Activated CD8-positive, alpha-beta memory T cell treated with anti-CD3 and anti-CD28 coated beads, Interleukin-2, amount 50 U/mL, for 1 hour (primary cell): ENCODE data around the gene PDGFA.

ENCODE experiments used
- DNase-seq: peaks from one replicate; pipeline ENCODE4 v3.0.0-alpha.2; 2020; ENCODE audit errors: extremely low read depth

The PDGFA gene

DNA sequence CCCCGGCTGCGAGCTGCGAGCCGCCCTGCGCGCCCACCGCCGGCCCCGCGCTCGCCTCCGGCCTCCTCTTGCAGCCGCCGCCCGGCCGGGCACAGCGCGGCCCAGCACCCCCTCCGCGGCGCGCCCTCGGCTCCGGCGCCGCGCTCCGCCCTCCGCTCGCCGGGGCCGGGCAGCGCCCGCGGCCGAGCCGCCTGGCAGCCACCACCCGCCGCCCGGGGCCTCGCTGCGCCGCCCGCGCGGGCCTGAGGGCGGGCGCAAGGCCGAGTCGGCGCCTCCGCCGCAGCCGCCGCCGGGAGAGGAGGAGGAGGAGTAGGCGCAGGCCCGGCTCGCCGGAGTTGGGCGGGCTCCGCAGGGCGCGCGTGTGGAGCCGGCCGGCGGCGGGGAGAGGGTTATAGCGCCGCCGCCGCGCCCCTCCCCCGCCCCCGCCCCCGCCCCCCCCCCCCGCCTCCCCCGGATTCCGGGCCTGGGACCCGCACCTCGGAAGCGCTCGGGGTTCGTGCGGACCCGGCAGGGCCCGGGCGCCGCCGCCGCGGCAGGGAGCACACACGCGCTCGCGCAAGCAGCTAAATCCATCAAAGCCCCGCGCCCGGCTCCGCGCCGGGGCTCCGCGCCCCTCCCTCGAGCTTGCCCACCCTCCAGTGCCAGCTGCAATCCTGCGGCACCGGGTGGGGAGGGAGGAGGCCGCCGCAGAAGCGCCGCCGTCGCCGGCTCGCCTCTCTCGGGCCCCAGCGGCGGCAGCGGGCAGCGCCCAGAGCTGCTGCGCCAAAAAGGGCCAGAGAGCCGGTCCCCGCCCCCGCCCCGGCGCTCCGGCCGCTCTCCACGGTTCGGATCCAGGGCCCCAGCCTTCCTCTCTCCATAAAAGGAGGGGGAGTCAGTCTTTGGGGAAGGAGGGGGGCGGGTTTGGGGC is at the start of gene PDGFA:
TSS of gene PDGFA (minus strand) at position 363 of the 907 bp plus-strand sequence. CDS start 845 bp downstream, outside the sequence.
- DNase-seq: no peak

DNA sequence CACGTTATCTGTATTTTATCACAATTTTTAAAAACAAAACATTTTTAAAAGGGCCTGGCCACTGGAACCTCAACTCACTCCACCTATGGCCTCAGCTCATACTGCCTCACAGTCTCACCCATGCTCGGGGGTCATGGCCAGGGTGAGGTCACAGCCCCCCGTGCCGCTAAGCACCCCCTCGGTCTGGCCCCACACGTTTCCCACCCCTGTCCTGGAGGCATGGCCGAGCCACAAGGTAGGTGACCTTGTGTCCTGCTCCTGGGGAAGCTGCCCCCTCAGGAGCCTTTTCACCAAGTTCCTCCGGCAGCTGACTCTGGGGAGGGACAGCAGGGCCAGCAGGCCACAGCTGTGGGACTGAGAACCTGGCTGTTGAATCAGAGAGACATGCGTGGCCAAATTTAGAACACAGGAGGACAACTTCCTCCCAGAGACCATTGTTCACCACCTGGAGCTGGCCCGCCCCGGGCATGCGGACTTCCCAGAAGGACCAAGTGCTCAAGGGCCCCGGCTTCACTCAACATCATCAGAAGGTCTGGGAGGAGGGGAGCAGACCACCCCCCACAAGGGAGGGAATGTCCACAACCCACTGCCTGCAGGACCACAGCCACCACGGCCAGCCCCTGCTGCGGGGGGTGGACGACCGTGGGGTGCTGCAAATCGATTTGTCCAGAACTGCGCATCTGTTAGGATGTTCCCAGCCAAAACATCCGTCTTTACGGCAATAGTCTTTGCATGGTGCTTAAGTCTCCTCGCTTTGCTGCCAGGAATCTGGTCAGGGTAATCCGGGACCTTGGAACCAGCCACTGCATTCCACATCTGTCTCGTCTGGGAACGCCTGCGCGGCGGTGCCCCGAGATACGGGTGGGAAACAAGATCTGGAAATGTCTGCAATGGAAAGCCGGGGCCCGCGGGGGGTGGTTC is 48.6 kb upstream of the PDGFA start:
- DNase-seq: no peak

DNA sequence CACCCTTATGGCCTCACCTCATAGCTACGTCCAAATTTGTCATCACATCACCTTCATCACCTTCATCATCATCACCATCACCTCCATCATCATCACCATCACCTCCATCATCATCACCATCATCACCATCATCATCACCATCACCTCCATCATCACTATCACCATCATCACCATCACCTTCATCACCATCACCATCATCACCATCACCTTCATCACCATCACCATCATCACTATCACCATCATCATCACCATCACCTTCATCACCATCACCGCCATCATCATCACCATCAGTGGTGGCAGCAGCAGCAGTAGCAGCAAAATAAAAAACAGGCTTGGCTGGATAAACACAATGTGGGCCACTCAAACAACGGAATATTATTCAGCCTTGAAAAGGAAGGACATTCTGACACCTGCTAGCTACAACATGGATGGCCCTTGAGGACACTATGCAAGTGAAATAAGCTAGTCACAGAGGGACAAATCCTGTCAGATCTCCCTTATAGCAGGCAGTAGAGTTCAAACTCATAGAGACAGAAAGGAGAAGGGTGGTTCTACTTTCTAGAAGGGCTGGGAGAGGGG is 47.7 kb upstream of the PDGFA start:
- no peak for DNase-seq

DNA sequence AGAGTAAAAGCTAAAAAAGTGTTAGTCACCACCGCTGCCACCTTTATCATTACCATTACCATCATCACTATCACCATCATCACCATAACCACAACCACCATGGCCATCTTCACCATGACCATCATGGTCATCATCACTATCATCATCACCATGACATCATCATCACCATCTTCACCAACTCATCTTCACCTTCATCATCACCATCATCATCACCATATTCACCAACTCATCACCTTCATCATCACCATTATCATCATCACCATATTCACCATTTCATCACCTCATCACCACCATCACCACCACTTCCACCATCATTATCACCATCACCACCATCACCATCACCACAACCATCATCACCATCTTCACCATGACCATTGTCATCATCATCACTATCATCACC is 46.5 kb upstream of the PDGFA start:
- DNase-seq: no peak

DNA sequence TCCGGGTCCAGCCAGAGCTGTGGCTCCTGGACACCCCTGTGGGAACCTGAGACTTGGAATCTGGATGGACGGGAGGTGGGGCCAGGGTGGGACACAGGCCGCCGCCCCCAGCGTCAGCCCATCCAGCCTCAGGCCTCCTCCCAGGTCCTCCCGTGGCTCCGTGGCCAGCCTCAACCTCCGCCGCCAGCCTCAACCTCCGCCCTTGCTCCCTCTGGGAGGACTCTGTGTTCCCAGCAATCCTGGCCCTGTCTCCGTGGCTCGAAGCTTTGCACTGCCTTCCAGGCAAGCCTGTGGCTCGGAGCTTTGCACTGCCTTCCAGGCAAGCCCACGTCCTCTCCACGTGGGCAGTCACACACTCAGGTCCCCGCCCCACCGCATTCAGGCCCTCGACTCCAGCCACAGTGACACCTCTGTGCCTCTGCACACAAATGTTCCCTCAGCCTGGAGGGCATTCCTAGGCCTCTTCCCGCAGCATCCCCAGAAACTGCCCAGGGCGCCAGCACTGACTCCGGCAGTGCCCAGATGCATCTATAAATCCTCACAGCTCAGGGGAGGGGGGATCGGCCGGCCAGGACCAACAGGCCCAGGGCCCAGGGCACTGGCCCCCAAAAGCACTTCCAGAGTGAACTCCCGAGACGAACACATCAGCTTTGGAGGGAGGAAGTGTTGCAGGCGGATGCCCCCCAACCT is 44.7 kb upstream of the PDGFA start:
- no peak for DNase-seq

DNA sequence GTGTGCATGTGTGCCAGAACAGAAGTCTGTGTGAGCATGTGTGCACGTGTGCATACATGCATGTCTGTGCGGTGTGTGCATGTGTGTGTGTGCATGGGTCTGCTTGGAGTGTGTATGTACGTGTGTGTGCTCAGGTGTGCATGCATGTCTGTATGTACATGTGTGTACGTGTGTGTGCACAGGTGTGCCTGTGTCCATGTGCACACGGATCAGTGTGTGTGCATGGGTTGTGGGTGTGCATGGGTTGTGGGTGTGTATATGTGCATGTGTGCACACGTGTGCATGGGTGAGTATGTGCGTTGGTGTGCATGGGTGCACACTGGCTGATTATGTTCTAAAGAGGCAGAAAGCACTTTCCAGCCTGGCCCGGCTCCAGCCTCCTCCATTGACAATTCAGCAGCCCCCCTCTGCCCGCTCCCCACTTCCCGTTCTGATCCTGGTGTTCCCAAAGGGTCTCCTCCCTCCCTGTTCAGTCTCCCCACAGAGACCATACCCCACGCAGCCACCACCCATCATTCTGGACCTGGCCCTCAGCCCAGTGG is 44.1 kb upstream of the PDGFA start:
- DNase-seq: no peak

DNA sequence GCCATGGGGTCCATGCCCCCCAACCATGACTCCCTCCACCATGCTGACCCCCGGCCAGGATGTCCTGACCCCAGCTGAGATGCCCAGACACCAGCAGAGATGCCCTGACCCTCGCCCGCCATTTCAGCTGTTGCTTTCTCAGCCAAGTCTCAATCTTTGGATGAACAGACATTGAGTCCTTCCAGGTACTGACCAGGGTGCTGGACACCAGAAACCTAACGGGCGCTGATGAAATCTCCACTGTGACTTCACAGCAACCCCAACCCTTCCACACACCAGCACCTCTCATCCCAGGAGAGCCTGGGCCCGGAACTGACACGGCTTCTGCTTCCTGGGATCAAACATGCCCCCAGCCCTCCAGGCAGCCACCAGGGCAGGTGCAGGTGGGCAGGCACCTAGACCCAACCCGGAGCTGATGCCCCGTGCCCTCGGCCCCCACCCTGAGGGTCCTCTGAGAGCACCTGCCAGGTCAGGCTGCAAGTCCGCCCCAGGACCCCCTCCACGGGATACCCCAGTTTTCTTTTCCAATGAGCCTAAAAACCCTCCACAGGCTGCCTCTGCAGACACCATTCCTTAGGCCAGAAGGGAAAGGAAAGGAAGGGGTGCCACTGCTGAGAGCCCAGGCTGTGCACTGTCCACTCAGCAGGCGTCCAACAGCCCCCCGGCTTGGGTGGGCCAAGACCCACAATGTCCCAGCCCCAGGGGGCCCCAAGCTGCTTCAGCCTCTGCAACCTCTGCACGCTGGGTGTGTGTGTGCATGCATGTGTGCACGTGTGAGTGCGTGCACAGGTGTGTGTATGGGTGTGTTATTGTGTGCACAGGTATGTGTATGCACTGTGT is 43.4 kb upstream of the PDGFA start:
- no peak for DNase-seq

DNA sequence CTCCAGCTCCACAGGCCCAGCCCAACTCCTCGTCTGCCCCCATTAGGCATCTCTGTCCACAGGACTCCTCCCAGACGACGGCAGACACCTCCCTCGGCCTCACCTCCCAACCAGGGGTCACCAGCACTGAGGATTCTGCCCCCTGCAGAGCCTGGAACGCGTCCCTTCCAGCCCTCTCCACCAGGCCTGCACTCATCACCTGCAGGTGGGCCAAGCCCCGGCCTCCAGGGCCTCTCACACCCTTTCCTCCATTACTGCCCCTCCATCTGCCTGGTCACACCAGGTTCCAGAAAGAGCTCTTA is 42.7 kb upstream of the PDGFA start:
- DNase-seq: no peak

DNA sequence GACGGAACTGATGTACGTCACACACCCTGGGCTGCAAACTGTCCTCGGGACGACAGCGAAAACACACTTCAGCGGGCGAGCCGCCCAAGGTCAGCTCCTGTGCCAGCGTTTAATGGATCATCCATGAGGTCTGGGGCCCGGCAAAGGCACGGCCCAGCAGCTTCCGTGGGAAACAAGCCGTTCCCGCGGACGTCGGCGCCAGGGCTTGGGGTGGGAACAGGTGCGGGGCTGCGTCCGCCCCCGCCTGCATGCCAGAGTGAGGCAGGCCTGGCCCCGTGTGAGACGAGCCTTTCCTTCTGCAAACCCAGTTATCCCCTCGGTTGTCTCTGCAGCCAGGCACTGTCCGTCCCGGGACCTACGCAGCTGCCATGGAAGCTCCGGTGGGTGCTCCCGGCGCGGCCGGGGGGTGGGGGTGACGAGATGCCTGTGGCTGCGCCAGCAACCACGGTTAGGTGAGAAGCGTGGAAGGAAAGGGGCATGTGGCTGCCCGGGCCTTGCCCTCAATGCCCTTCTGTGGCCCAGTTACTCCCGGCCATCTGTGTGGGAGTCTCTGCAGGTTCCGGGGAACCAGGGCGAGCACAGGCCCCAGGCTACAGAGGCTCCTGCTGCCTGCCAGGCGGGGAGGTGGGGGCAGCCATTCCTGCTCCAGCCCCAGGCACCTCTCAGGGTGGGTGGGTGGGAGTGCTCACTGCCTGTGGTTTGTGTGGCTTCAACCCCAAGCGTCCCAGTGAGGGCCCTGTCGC is 42.2 kb upstream of the PDGFA start:
- no peak for DNase-seq

DNA sequence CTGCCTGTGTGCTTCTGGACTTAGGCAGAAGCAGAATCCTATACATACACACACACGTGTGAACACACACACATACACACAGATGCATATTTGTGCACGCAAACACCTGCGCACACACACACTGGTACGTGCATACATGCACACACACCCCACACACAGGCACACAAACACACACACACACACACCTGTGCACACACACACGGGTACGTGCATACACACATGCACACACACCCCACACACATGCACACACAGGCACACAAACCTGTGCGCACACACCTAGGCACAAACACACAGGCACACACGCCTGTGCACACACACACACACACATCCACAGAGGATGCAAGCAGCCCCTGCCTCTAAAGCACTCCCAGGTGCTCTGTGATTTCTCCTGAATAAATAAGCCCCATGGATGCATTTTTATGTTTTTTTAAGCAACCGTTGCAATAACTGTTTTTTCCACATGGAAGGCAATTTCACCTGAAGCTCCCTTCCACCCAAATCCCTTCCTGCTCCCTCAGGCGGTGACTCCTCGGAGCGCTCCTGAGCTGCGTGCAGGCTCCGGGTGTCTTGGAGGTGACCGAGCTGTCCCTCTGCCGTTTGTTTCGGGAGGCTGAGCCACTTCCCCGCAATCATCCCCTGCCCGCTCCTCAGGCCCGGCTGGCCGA is 41.5 kb upstream of the PDGFA start:
- no peak for DNase-seq

DNA sequence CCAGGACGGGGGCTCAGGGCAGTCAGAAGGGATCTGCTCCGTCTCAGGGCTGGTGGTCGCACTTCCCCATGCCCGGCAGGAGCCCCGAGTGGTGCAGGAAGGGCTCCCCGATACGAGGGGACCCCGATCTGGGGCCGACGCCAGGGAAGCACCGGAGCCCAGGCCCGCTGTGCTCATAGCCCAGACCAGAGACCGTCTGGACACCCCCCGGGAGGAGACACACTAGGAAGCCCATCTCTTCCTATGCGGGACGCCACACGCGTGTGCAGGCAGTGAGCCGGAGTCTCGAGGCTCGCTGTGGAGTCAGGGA is 39.7 kb upstream of the PDGFA start:
- no peak for DNase-seq

DNA sequence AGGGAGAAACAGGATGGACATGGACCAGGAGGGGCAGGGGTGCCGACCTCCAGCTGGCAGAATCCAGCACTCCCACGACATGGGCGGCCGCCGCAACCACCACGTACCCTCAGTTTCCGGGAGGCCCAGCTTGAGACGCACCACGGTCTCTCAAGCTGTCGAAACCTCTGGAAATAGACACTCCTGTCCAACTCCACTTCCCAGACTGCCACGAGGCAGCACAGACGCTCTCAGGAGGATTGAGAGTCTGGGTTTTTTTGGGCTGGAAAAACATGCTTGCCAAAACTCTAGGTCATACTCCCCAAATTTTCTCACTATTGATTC is 37.9 kb upstream of the PDGFA start:
- DNase-seq: no peak

DNA sequence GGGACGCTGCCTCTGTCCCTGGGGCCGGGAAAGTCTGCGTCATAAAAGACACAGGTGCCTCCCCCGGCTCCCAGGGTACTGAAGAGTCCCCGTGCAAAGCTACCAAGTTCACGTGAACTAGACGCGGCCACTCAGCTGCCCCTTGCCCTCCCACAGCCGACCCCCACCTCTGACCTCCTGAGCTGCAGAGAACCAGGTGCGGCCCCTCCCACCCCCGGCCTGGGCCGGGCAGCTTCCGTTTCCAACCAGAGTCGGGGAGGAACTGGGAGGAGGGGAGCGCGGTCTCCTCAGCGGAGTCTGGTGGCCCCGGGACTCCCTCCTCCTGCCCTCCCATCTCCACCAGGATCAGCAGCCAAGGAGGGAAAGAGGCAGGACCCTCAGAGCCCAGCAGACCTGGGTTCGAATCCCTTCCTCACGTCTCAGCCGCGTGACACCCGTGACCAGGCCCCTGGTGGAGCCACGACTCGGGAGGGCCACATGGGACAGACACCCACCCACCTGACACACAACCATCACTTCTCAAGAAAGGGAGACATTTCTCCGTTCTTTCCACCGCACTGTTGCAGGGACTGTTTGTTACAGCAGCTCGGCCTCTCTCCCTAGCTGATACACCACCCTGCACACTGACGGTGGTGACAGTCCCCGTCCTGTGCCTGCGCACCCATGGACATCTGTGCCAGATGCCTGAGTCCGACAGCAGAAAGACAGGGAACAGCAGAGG is 37.4 kb upstream of the PDGFA start:
- no peak for DNase-seq

DNA sequence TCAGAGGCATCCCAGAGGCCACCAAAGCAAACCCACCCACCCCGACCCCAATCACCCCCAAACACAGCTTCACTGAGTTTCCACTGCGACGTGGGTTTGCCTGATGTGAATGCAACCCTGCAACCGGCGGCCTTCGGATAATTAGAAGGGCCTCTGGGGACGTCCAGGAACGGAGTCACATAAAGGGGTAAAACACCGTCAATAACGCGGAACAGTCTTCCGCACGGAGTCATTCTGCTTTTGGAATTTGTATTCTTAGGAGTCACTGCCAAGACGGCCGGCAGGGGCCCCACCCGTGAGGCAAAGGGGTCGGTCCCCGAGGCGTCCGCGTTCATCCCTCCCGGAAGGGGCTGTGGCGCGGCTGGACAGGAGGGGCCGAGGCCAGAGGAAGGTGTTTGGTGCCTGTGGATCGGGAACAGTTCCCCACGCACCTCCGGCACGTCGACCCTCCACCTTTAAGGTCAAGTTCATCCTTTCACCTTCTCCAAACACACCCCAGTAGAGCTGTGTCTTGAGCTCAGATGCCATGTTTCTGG is 36.7 kb upstream of the PDGFA start:
- no peak for DNase-seq

DNA sequence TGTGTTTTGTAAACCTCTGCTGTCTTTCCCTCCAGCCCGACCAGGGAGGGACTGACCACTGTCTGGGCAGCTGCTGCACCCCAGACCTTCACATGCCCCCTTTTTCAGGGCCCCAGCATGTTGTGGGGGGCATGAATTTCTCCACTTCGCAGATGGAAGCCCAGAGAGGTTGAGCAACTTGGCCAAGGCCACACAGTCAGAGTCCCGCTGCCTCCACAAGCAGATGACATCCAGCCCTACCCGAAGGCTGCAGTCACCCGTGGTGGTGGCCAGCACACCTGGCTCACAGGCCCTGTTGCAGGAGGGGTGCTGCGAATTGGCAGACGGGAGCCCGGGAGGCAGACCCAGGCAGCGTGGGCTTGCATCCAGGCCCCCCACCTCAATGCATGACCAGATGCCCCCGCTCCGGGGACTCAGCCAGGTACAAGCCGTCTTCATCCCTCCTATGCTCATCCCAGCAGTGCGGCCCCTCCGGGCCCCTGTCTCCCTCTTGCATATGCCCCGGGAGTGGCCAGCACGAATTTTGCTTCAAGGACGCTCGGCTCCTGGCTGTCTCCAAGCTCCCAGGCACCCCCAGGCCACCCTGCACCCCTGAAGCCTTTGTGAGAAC is 36.0 kb upstream of the PDGFA start:
- DNase-seq: no peak

DNA sequence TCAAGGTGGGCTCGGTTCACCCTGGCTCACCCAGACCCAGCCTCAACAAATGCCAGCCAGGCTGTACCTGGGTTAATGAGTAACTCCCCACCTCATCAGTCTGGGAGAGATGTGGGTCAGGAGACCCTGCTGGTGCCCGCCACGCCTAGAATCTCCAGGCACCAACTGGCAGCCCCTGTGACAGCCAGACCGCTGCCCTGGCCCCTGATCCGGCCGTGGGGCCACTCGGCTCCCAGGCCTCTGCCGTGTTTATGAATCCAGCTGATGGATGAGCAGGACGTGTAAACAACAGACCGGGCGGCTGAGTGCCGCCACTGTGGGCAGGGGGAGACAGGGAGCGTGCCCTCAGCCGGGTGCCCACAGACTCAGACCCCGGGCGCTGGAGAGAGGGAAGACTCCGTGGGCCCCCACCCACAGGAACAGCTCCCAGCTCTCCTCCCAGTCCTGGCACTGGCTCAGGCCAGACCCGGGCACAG is 34.0 kb upstream of the PDGFA start:
- DNase-seq: no peak

DNA sequence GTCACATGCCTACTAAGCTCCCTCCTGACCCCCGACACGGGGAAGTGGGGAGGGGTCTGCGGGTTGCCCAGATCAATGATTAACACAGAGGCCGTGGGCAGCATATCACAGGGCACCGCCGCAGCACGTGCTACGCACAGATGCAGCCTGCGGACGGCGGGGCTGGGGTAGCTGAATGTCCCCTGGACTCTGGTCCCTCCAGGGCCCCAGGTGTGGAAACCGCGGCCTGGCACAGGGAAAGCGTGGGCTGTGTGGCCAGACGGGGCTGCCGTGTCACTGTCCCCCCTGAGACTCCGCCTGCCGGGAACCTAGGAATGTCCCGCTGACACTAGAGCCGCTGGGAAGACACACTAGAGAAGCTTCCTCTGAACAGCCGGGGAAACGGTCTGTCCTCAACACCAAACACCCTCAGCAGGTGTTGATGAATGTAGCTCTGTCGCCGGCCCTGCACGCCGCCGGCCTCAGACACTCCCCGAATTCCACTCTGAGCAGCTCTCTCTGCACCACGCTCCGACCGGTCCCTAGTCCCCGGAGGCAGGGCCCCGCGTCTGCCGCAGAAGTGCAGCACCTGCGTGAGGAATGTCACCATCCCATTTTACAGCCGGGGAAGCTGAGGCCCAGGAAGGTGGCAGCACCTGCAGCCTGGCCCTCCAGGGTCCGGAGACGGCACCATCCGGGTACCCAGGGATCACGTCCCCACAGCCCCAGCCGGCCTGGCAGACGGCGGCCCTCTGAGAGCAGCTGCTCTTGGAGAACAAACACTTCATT is 33.4 kb upstream of the PDGFA start:
- no peak for DNase-seq
